Activated CD4-positive, alpha-beta T cell treated with anti-CD3 and anti-CD28 coated beads, Interleukin-2, Interleukin-4, amounts not matched to agents 100 ng/mL and 50 ng/mL, durations not matched to agents 16 hours and 8 hours (primary cell): ENCODE data around the gene TTC31.
A peak's percentile ranks its signal among the peaks of the same experiment; 100 is the strongest.
"Not testable (repeated sequence)": the region's sequence is repeated elsewhere in the genome, so short reads cannot be mapped to it uniquely, and the experiment has no call there.

Experiments
- DNase-seq: peaks from one replicate; pipeline ENCODE4 v3.0.0-alpha.2; 2020; ENCODE audit warnings: low spot score

TTC31 gene

DNA sequence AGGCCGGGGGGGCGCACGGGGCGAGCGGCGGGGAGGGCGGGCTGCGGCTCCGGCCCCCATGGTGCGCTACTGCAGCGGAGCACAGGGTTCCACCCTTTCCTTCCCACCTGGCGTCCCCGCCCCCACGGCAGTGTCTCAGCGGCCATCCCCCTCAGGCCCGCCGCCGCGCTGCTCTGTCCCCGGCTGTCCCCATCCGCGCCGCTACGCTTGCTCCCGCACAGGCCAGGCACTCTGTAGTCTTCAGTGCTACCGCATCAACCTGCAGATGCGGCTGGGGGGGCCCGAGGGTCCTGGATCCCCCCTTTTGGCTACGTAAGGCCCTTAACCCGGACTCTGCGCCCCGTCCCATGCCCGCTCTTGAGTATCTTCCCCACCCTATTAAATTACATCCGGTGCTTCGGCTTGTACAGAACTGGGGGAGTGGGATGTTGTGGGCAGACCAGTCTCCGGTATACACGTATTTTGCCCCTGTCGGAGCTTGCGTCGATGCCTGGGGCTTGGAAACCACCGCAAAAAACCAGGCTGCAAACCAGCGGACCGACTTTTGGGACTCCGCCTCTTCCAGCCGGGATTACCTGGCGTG lies 25.2 kb upstream of the TTC31 start:
- DNase-seq = peak; percentile 77

DNA sequence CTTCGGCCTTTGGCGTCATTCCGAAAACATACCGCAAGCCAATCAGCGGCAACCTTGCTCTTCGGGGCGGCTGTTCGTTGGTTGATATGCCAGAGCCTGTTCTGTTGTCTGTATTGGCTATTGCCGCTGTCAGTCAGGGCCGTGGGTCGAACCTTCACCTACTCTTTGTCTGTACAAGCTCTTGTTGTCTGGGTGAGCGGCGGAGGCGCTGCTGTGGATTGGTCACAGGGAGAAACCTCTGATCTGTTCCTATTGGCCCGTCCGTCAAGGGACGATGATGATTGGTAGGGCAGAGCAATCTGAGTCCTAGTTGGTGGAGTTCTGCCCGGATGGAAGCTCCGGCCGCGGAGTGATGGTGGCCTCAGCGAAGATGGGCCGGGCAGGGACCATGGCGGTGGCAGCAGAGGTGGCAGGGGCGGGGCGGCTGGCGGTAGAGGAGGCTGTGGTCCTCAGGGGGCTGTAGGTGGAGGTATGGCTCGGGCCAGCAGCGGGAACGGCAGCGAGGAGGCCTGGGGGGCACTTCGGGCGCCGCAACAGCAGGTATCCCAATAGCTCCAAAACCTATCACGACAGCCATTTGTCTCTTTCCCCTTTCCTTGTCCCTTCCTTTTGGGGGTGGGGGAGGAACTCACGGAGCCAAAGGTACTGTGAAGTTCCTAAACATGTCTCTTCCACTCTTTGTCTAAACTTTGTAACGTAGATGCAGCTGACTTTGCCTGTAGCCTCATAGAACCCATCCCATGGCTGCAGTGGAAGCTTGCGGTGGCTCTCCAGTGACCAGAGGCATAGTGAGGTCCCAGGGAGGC lies 24.5 kb upstream of the TTC31 start, which contains the start of gene WBP1:
Gene WBP1, plus strand, starts transcription at position 307 of the 806 bp plus-strand sequence. Its CDS starts 165 bp downstream, at position 472.
- peak; percentile 100 for DNase-seq

DNA sequence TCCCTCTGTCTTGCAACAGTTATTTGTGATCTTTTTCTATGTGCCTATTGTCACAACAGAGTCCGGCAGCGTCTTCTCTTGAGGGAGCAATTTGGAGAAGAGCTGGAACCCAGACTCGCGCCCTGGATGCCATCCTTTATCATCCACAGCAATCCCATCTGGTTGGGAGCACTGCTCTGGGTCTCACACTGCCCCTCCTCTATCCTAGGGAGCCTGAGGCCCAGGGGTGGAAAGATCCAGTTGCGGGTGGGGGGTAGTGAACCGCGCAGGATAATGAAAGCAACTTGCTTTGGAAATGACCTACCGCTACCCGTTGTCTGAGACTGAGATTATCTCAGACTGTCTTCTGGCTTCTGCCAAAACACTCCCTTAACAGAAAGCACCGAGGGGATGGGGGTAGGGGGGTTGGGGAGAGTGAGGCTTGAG lies 23.9 kb upstream of the TTC31 start:
- no peak for DNase-seq

DNA sequence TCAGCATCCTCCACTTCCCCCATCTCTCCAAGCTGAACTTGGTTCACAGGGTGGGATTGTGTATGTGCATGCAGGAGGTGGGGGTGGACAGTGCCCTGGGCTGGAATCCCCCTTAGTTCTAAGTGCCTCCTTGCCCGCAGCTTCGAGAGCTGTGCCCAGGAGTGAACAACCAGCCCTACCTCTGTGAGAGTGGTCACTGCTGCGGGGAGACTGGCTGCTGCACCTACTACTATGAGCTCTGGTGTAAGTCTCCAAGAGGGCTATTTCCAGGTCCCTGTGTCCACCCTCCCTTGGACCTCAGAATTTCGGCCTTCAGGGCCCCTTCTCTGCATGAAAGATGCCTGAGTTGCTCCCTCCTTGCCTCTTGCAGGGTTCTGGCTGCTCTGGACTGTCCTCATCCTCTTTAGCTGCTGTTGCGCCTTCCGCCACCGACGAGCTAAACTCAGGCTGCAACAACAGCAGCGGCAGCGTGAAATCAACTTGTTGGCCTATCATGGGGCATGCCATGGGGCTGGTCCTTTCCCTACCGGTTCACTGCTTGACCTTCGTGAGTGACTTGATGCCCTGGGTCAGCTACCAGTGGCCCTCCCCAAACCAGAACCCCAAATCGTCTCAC lies 23.3 kb upstream of the TTC31 start:
- DNase-seq = not testable (repeated sequence)

DNA sequence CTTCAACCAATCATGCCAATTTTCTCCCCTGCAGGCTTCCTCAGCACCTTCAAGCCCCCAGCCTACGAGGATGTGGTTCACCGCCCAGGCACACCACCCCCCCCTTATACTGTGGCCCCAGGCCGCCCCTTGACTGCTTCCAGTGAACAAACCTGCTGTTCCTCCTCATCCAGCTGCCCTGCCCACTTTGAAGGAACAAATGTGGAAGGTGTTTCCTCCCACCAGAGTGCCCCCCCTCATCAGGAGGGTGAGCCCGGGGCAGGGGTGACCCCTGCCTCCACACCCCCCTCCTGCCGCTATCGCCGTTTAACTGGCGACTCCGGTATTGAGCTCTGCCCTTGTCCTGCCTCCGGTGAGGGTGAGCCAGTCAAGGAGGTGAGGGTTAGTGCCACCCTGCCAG lies 22.7 kb upstream of the TTC31 start:
- not testable (repeated sequence) for DNase-seq

DNA sequence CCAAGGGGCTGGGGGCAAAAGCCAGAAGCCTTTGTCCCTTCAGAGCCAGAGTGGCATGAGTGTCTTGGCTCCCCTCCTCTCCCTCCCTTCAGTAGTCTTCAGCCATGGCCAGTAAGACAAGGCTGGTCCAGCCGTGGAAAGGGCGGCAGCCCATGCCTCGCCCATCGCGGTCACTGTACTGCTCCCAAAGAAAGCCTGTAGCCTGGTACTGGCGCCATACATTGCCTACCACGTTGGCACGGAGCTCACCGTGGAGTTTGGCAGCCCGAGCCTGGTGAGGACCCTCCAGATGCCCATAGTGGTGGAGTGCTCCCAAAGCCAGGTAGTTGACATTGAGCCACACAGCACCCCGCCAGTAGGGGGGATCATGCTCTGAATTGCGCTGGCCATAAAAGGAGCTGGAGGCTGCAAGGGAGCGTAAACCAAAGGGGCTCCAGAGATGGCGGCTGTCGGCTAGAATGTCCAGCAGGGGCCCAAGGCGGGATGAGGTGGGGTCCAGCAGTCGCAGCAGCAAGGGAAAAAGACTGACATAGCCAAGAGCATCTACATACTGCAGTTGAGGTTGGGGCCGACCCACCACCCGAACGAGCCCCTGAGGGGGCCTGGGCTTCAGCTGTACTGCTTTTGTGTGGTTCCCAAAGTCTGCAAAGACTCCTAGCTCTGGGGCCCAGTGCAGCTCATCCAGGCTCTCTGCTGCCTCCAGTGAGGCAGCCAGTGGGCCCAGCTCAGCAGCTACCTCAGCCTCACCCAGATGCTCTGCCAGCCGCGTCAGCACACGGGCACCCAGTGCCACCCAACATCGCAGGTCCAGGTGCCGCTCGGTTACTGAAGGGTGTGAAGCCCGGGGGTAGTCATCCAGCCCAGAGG lies 21.5 kb upstream of the TTC31 start:
- no peak for DNase-seq

DNA sequence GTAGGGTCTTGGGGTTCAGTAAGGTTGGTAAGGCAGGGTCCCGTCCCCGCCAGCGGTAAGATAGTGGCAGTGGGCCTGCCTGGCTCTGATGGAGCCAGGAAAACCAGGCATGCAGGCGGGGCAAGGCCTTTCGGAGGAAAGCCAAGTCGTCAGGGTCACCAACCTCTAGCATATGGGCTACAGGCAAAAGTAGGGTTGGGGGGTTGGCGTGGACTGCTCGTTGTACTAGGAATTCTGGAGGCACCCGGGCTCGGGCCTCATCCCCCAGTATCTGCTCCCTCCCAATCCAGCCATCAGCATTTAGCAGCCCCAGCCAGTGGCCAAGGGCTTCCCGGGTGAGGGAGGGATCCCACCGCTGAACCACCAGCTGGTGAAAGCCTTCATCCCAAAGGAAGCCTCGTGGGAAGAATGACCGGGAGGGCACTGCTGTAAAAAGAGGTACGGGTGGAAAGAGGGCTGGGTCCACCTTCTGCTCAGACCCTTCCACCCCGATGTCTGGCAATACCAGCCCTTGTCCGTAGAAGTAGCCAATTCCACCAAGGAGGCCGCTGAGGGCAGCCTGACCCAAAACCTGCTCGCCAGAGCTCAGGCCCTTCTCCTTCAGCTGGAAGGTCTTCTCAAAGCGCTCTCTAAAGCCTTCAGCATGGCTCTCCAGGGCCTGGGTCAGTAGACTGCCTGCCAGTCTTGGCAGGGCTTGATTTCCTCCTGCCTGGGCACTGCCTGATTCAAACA lies 20.7 kb upstream of the TTC31 start:
- DNase-seq = no peak

DNA sequence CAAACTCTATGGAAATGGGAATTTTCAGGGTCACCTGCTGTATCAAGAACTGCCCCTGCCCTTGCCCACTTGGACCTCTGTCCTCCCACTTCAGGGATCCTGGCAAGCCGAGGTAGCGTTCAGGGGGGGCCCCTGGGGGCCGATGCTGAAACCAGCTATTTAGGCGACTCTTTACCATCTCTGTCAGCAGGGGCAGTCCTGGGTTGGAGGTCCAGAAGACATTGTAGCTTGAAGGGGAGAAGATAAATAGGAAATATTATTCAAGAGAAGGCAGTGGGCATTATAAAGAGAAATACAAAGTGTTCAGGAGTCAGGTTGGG lies 20.1 kb upstream of the TTC31 start:
- DNase-seq = no peak

DNA sequence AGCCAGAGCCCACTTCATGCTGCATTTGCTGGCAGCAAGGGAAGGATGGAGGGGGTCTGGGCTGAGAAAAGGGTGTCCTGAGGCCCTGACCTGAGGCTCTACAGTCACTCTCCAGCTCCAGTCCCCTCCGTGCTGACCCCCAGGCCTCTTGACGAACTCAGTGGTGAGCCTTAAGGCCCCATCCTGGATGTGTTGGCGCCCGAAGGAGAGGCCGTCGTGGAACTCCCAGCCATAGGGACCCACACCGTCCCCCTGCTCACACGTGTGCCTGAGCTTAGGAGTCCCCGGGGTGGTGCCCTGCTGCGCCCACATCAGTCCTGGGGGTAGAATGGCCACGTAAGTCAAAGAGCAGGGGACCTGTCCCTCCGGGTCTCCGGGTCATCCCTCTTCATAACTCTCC lies 18.5 kb upstream of the TTC31 start:
- no peak for DNase-seq

DNA sequence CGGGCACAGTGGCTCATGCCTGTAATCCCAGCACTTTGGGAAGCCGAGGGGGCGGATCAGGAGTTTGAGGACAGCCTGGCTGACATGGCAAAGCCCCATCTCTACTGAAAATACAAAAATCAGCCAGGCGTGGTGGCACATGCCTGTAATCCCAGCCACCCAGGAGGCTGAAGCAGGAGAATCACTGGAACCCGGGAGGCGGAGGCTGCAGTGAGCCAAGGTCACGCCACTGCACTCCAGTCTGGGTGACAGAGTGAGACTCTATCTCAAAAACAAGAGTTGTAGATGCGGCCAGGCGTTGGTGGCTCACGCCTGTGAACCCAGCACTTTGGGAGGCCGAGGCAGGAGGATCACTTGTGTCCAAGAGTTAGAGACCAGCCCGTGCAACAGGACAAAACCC lies 12.1 kb upstream of the TTC31 start:
- DNase-seq = not testable (repeated sequence)

DNA sequence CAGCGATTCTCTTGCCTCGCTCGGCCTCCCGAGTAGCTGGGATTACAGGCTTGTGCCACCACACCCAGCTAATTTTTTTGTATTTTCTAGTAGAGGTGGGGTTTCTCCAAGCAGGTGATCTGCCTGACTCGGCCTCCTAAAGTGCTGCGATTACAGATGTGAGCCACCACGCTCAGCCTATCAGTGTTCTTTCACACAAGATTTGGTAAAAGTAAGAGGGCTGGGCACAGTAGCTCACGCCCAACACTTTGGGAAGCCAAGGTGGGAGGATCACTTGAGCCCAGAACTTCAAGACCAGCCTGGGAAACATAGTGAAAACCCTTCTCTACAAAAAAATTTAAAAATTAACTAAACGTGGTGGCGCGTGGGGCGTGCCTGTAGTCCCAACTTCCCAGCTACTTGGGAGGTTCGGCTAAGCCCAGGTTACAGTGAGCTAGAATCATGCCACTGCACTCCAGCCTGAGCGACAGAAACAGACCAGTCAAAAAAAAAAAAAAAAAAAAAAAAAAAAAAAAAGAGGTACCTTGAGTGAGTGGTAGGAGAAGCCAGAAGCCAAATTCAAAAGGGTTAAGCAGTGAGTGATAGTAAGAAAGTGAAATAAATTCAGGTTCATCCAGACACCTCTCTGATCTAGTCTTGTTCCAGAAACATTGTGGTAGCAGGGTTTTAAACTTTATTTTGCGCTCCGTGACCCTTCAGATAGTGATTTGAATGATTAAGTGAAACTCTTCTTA lies 11.4 kb upstream of the TTC31 start:
- no peak for DNase-seq

DNA sequence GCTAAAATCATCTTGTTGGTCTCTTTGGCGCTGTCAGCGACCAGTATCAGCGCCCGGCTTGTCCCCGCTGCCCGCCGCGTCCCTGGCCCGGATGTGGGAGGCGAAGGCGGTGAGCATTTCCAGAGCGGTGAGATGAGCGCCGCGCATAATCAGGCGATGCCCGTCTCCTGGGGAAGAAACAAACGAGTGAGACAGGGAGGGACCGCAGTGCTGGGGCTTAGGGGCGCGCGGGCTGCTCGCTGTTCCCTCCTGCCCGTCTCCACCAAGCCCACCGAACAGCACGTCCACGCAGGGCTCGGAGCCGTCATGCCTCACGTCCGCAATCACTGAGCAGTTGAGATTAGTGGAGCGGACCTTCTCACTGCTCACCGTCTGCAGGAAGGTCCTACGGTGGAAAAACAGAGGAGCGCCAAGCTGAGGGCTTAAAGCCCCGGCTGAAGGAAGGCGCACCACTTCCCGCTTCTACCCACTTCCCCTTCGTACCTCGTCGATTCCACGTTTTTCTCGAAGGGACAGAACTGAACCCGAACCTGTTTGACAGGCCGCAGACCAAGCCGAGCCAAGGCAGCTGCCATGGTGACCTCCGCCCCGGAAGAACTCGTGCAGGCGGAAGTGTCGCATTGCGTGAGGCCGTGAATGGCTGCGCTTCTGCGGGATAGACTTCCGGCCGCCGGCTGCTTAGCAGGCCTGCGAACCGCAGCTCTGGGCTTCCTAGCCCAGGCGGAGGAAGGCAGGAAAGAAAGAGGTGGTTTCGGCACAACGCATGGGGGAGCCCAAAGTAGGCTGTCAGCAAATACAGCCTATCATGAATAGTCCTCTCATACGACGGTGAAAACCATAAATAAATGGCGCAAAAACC lies 10.6 kb upstream of the TTC31 start, which contains the start of gene MRPL53:
Gene MRPL53, minus strand, starts transcription at position 595 of the 859 bp plus-strand sequence. Its CDS starts 20 bp downstream, at position 575.
- DNase-seq = peak; percentile 97

DNA sequence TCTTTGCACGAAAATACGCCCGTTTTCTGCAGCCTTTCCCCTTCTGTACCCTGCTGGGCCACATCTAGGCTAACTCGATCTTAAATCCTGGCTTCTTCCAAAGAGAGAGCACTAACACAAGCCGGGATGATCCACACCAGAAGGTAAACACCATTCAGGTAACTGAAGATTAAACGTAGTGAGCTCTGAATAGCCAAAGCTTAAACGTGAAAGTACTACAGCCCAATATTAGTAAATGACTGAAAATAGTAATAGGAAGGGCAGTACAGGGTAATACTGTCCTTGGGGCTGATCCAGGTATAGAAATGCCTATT lies 10.0 kb upstream of the TTC31 start:
- DNase-seq = no peak

DNA sequence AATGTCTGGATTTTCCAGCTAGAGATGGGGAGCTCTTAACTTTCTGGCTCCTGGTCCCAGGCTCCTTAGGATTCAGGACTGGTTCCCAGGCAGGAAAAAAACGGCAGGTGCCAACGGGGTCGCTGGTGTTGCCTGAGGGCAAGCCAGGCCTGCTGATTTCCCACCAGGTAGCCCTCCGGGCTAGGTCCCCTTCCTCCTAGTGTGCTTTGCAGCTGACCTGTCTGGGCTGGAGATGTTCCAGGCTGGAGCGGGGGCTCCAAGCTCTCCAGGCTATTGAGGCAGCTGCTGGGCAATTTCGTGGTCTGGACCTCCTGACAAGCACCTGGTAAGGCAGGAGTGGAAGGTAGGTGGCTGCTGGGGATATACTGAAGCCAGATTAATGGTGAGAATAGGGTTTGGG lies 8.4 kb upstream of the TTC31 start:
- no peak for DNase-seq

DNA sequence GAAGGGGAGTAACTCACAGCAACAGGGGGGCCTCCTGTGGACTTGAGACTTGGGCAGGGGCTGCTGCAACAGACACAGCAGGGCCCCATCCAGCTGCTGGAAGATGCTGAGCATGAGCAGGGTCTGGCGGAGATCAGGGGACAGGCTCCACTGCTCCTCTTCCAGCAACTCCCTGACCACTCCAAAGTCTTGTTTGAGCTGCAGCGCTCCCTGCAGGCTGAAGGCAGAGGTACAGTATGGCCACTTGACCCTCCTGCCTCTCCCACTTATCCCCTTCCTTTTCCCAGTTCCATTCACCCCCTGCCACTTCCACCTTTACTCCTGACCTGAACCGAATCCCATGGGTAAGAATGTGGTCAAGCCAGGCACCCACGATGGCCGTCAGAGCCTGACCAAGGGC lies 8.0 kb upstream of the TTC31 start:
- no peak for DNase-seq

DNA sequence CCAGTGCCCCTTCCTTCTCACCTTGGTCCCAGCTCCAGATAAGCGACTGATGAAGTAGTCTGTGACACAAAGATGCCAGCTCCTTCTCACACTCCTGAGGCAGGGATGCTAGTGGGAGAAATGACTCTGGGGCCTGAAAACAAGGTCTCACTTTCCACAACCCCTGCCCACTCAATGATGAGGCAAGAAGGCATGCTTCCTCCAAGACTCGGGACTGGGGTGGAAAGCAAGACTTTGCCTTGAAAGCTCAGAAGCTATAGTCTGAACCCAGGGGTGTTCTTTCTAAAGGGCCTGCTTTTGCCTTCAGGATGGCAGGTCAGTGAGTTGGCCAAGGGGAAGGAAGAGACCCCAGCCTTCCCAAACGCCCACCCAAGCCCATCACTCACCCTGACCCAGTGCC lies 1.4 kb upstream of the TTC31 start:
- DNase-seq = no peak

DNA sequence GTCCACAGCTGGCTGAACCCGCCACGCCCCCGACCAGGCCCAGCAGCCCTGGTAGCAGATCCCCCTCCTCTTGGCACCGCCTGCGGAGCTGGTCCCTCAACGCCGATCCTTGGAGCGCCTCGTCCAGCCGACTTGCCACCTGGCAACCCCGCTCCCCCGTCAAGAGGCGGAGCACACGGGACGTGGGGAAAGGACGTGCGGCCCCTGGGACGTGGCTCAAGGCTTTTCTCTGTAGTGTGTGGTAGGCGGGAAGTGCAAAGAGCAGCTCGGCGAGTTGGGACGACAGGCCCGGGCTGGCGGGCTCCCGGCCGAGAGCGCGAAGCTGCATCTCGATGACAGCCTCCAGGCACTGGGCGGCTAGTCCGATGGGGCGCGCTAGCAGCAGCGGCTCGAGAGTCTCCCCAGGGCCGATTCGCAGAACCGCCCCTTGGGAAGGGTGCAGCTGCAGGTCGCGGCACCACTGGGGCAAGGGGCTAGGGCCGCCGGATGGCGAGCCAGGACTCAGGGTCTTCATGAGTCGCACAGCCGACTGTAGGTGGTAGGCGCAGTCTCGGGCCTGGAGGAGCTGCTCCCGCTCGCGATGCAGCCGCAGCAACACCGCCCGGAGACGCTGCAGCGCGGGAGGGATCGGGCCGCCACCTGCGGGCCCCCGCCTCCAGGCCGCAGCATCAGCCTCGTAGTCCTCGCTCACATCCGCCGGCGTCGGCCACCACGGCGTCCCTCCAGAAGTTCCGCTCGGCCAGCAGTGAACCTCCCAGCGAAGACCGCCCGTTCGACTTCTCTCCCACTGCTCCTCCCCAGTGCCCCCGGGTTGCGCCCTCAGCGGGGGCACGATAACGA lies 700 bp upstream of the TTC31 start:
- DNase-seq = no peak

DNA sequence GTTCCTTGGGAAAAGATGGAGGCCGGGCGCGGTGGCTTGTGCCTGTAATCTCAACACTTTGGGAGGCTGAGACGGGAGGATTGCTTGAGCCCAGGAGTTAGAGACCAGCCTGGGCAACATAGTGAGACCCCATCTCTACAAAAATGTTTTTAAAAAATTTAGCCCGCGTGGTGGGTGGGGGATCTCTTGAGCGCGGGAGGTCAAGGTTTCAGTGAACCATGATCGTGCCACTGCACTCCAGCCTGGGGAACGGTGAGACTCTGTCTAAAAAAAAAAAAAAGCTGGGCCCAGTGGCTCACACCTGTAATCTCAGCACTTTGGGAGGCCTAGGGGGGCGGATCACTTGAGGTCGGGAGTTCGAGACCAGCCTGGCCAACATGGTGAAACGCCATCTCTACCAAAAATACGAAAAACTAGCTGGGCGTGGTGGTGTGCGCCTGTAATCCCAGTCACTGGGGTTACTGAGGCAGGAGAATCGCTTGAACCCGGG lies 839 bp downstream of the TTC31 start:
- not testable (repeated sequence) for DNase-seq

DNA sequence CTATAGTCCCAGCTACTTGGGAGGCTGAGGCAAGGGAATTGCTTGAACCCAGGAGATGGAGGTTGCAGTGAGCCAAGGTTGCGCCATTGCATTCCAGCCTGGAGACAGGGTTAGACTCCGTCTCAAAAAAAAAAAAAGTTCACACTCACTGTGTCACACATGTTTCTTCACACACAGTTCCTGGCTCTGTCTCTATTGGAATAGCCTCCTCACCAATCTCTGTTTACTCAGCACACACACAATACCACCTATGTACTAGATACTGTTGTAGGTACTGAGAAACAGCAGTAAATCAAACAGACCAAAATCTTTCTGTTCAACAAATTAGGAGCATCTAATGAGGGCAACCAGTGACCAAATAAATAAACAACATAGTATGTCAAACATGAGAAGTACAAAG lies 3.3 kb downstream of the TTC31 start:
- DNase-seq = no peak
